ENCODE results near the gene SERHL2.
"Not testable (repeated sequence)": the region's sequence is repeated elsewhere in the genome, so short reads cannot be mapped to it uniquely, and the experiment has no call there.

The SERHL2 gene

GRCh38 chr22:42553475-42554361, at the start of gene SERHL2:
Gene SERHL2 (plus strand): TSS chr22:42553956. CDS start chr22:42554021, 65 bp downstream.
- no peaks in the 10 kb centered on the region for H3K36me3 Mint-ChIP-seq (ENCODE audit: low read depth)
- peak; percentile 86 for DNase-seq (ENCODE audit: low spot score)
- peak within 1 kb of the TSS; percentile 82 for H3K4me3 Mint-ChIP-seq
- H3K27me3 Mint-ChIP-seq (ENCODE audit: low read depth): peaks cover 3% of the 10 kb centered on the region
- H3K9me3 Mint-ChIP-seq: no peaks in the 10 kb centered on the region
- peaks cover 18% of the 10 kb centered on the region for H3K4me1 Mint-ChIP-seq (ENCODE audit: low read depth)
- peak within 1 kb of the TSS; percentile 52 for H3K27ac Mint-ChIP-seq

GRCh38 chr22:42508327-42508974, 45.3 kb upstream of the SERHL2 start:
- H3K36me3 Mint-ChIP-seq (ENCODE audit: low read depth); H3K27ac Mint-ChIP-seq; DNase-seq (ENCODE audit: low spot score); H3K9me3 Mint-ChIP-seq; H3K27me3 Mint-ChIP-seq (ENCODE audit: low read depth); H3K4me3 Mint-ChIP-seq; H3K4me1 Mint-ChIP-seq (ENCODE audit: low read depth): not testable (repeated sequence)

- H3K27ac Mint-ChIP-seq; H3K27me3 Mint-ChIP-seq (ENCODE audit: low read depth); H3K4me3 Mint-ChIP-seq; H3K4me1 Mint-ChIP-seq (ENCODE audit: low read depth); DNase-seq (ENCODE audit: low spot score); H3K9me3 Mint-ChIP-seq; H3K36me3 Mint-ChIP-seq (ENCODE audit: low read depth): not testable (repeated sequence)
These were observed 44.8 kb upstream of the SERHL2 start for GRCh38 chr22:42508975-42509364.

- H3K4me1 Mint-ChIP-seq (ENCODE audit: low read depth): no peaks in the 10 kb centered on the region
- H3K27ac Mint-ChIP-seq: no peak overlapping the region
- no peak for DNase-seq (ENCODE audit: low spot score)
- H3K4me3 Mint-ChIP-seq: no peak overlapping the region
- H3K9me3 Mint-ChIP-seq: no peaks in the 10 kb centered on the region
- H3K27me3 Mint-ChIP-seq (ENCODE audit: low read depth): no peaks in the 10 kb centered on the region
- peaks cover 3% of the 10 kb centered on the region for H3K36me3 Mint-ChIP-seq (ENCODE audit: low read depth)
These were observed 44.2 kb upstream of the SERHL2 start for GRCh38 chr22:42509548-42509947.

GRCh38 chr22:42511401-42511891, 42.3 kb upstream of the SERHL2 start:
- Mint-ChIP-seq H3K27ac (no peak overlapping the region), H3K9me3 (no peaks in the 10 kb centered on the region), H3K36me3 (ENCODE audit: low read depth) (peaks cover 3% of the 10 kb centered on the region), H3K4me1 (ENCODE audit: low read depth) (no peaks in the 10 kb centered on the region), H3K4me3 (no peak overlapping the region), H3K27me3 (ENCODE audit: low read depth) (no peaks in the 10 kb centered on the region)
- DNase-seq (ENCODE audit: low spot score): no peak

- not testable (repeated sequence) for H3K27ac Mint-ChIP-seq; H3K4me1 Mint-ChIP-seq (ENCODE audit: low read depth); H3K27me3 Mint-ChIP-seq (ENCODE audit: low read depth); H3K9me3 Mint-ChIP-seq; H3K4me3 Mint-ChIP-seq; DNase-seq (ENCODE audit: low spot score); H3K36me3 Mint-ChIP-seq (ENCODE audit: low read depth)
These were observed 41.3 kb upstream of the SERHL2 start for GRCh38 chr22:42512273-42512990.

GRCh38 chr22:42514331-42514730, 39.4 kb upstream of the SERHL2 start:
- not testable (repeated sequence) for H3K27ac Mint-ChIP-seq; H3K9me3 Mint-ChIP-seq; DNase-seq (ENCODE audit: low spot score); H3K36me3 Mint-ChIP-seq (ENCODE audit: low read depth); H3K4me3 Mint-ChIP-seq; H3K4me1 Mint-ChIP-seq (ENCODE audit: low read depth); H3K27me3 Mint-ChIP-seq (ENCODE audit: low read depth)

GRCh38 chr22:42515304-42515703, 38.5 kb upstream of the SERHL2 start:
- not testable (repeated sequence) for H3K27ac Mint-ChIP-seq; H3K9me3 Mint-ChIP-seq; H3K36me3 Mint-ChIP-seq (ENCODE audit: low read depth); H3K4me3 Mint-ChIP-seq; DNase-seq (ENCODE audit: low spot score); H3K4me1 Mint-ChIP-seq (ENCODE audit: low read depth); H3K27me3 Mint-ChIP-seq (ENCODE audit: low read depth)

- peaks cover 5% of the 10 kb centered on the region for H3K36me3 Mint-ChIP-seq (ENCODE audit: low read depth)
- H3K27ac Mint-ChIP-seq: no peak overlapping the region
- no peak for DNase-seq (ENCODE audit: low spot score)
- no peaks in the 10 kb centered on the region for H3K9me3 Mint-ChIP-seq
- peaks cover 8% of the 10 kb centered on the region for H3K4me1 Mint-ChIP-seq (ENCODE audit: low read depth)
- no peaks in the 10 kb centered on the region for H3K27me3 Mint-ChIP-seq (ENCODE audit: low read depth)
- no peak overlapping the region for H3K4me3 Mint-ChIP-seq
These were observed 37.9 kb upstream of the SERHL2 start for GRCh38 chr22:42515896-42516295.

GRCh38 chr22:42517103-42517502, 36.7 kb upstream of the SERHL2 start:
- not testable (repeated sequence) for H3K4me1 Mint-ChIP-seq (ENCODE audit: low read depth); DNase-seq (ENCODE audit: low spot score); H3K27ac Mint-ChIP-seq; H3K9me3 Mint-ChIP-seq; H3K27me3 Mint-ChIP-seq (ENCODE audit: low read depth); H3K36me3 Mint-ChIP-seq (ENCODE audit: low read depth); H3K4me3 Mint-ChIP-seq

GRCh38 chr22:42518638-42519524, 34.9 kb upstream of the SERHL2 start:
- peak; percentile 17 for DNase-seq (ENCODE audit: low spot score)
- peak overlapping the region; percentile 98 for H3K4me3 Mint-ChIP-seq
- H3K9me3 Mint-ChIP-seq; H3K36me3 Mint-ChIP-seq (ENCODE audit: low read depth); H3K4me1 Mint-ChIP-seq (ENCODE audit: low read depth); H3K27me3 Mint-ChIP-seq (ENCODE audit: low read depth): not testable (repeated sequence)
- peak overlapping the region; percentile 95 for H3K27ac Mint-ChIP-seq

GRCh38 chr22:42519525-42520401, 34.0 kb upstream of the SERHL2 start, which contains the start of gene RRP7A:
Gene RRP7A (minus strand): TSS chr22:42519796. CDS start chr22:42519786, 10 bp downstream.
- H3K27ac Mint-ChIP-seq: peak within 1 kb of the TSS; percentile 95
- no peaks in the 10 kb centered on the region for H3K9me3 Mint-ChIP-seq
- peak within 1 kb of the TSS; percentile 98 for H3K4me3 Mint-ChIP-seq
- peaks cover 8% of the 10 kb centered on the region for H3K4me1 Mint-ChIP-seq (ENCODE audit: low read depth)
- peak; percentile 83 for DNase-seq (ENCODE audit: low spot score)
- H3K27me3 Mint-ChIP-seq (ENCODE audit: low read depth): no peaks in the 10 kb centered on the region
- H3K36me3 Mint-ChIP-seq (ENCODE audit: low read depth): peaks cover 3% of the 10 kb centered on the region

- H3K4me1 Mint-ChIP-seq (ENCODE audit: low read depth): peaks cover 8% of the 10 kb centered on the region
- H3K4me3 Mint-ChIP-seq: peak overlapping the region; percentile 49
- H3K9me3 Mint-ChIP-seq: no peaks in the 10 kb centered on the region
These were observed 32.6 kb upstream of the SERHL2 start for GRCh38 chr22:42521228-42521546.

More at GRCh38 chr22:42521228-42521546, 32.6 kb upstream of the SERHL2 start:
- no peak for DNase-seq (ENCODE audit: low spot score)
- Mint-ChIP-seq H3K27me3 (ENCODE audit: low read depth) (peaks cover 2% of the 10 kb centered on the region), H3K27ac (no peak overlapping the region), H3K36me3 (ENCODE audit: low read depth) (peaks cover 3% of the 10 kb centered on the region)

All from T-helper 2 cell treated with Interferon-gamma antibody and Interleukin-4, amounts not matched to agents 5 μg/mL and 100 μg/mL, for 36 hours (primary cell).